ENCODE measurements around the gene MAN1B1.

- no peak for TF ChIP-seq BCL11A (IDR thresholded peaks at IDR 0.05; ENCODE audit: low read depth in 2 of 2, low read length in 2 of 2)
- no peak for TF ChIP-seq FOSL1 (IDR thresholded peaks at IDR 0.05; ENCODE audit: insufficient read depth, low read depth, low read length)
- no peak for TF ChIP-seq POLR2A (IDR thresholded peaks at IDR 0.05; ENCODE audit: control extremely low read depth in 1 of 2, low read depth in 2 of 2, low read length in 2 of 2)
- TF ChIP-seq EGR1 (IDR thresholded peaks at IDR 0.05; ENCODE audit: borderline replicate concordance, low read depth, low read length): no peak
- TF ChIP-seq JUN (IDR thresholded peaks at IDR 0.05; ENCODE audit: low read depth, low read length): no peak
- TF ChIP-seq, protein P1, sequence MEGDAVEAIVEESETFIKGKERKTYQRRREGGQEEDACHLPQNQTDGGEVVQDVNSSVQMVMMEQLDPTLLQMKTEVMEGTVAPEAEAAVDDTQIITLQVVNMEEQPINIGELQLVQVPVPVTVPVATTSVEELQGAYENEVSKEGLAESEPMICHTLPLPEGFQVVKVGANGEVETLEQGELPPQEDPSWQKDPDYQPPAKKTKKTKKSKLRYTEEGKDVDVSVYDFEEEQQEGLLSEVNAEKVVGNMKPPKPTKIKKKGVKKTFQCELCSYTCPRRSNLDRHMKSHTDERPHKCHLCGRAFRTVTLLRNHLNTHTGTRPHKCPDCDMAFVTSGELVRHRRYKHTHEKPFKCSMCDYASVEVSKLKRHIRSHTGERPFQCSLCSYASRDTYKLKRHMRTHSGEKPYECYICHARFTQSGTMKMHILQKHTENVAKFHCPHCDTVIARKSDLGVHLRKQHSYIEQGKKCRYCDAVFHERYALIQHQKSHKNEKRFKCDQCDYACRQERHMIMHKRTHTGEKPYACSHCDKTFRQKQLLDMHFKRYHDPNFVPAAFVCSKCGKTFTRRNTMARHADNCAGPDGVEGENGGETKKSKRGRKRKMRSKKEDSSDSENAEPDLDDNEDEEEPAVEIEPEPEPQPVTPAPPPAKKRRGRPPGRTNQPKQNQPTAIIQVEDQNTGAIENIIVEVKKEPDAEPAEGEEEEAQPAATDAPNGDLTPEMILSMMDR (IDR thresholded peaks at IDR 0.05; ENCODE audit: control extremely low read depth in 1 of 3, insufficient read depth in 1 of 3, low read depth in 1 of 3, low read length in 3 of 3): no peak
- TF ChIP-seq HDAC6 (IDR thresholded peaks at IDR 0.05; ENCODE audit: low read depth, low read length): no peak
- TF ChIP-seq EP300 (IDR thresholded peaks at IDR 0.05; ENCODE audit: borderline replicate concordance in 1 of 2, low read depth in 2 of 2, low read length in 2 of 2): no peak
- TF ChIP-seq, protein P2, sequence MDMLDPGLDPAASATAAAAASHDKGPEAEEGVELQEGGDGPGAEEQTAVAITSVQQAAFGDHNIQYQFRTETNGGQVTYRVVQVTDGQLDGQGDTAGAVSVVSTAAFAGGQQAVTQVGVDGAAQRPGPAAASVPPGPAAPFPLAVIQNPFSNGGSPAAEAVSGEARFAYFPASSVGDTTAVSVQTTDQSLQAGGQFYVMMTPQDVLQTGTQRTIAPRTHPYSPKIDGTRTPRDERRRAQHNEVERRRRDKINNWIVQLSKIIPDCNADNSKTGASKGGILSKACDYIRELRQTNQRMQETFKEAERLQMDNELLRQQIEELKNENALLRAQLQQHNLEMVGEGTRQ (IDR thresholded peaks at IDR 0.05; ENCODE audit: low read length): no peak
- TF ChIP-seq ASH2L (IDR thresholded peaks at IDR 0.05; ENCODE audit: low read length): no peak
- TF ChIP-seq CREB1 (IDR thresholded peaks at IDR 0.05): no peak
- no peak for TF ChIP-seq POLR2AphosphoS5 (IDR thresholded peaks at IDR 0.05; ENCODE audit: low read depth, low read length)
- TF ChIP-seq CBX5 (IDR thresholded peaks at IDR 0.05; ENCODE audit: low read depth, low read length): no peak
- no peak for TF ChIP-seq ATF2 (IDR thresholded peaks at IDR 0.05; ENCODE audit: low read length)
Measured at GRCh38 chr9:137126786-137127185, 40.0 kb downstream of the MAN1B1 start.
